Measurements from ENCODE around the gene RFX4.

GRCh38 chr12:106764220-106764619, 181.4 kb downstream of the RFX4 start:
- TF ChIP-seq EP300 (IDR thresholded peaks at IDR 0.05; ENCODE audit: borderline replicate concordance in 1 of 2, low read depth in 2 of 2, low read length in 2 of 2) (no peak), ATF3 (IDR thresholded peaks at IDR 0.05; ENCODE audit: insufficient read depth, low read depth, low read length) (no peak), EZH2 (IDR thresholded peaks at IDR 0.05; ENCODE audit: low read depth, low read length, severe bottlenecking) (no peak), POLR2A (IDR thresholded peaks at IDR 0.05; ENCODE audit: control extremely low read depth in 1 of 2, low read depth in 2 of 2, low read length in 2 of 2) (no peak)
- TF ChIP-seq, protein P1, sequence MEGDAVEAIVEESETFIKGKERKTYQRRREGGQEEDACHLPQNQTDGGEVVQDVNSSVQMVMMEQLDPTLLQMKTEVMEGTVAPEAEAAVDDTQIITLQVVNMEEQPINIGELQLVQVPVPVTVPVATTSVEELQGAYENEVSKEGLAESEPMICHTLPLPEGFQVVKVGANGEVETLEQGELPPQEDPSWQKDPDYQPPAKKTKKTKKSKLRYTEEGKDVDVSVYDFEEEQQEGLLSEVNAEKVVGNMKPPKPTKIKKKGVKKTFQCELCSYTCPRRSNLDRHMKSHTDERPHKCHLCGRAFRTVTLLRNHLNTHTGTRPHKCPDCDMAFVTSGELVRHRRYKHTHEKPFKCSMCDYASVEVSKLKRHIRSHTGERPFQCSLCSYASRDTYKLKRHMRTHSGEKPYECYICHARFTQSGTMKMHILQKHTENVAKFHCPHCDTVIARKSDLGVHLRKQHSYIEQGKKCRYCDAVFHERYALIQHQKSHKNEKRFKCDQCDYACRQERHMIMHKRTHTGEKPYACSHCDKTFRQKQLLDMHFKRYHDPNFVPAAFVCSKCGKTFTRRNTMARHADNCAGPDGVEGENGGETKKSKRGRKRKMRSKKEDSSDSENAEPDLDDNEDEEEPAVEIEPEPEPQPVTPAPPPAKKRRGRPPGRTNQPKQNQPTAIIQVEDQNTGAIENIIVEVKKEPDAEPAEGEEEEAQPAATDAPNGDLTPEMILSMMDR (IDR thresholded peaks at IDR 0.05; ENCODE audit: control extremely low read depth in 1 of 3, insufficient read depth in 1 of 3, low read depth in 1 of 3, low read length in 3 of 3), result no peak
- TF ChIP-seq, protein P2, sequence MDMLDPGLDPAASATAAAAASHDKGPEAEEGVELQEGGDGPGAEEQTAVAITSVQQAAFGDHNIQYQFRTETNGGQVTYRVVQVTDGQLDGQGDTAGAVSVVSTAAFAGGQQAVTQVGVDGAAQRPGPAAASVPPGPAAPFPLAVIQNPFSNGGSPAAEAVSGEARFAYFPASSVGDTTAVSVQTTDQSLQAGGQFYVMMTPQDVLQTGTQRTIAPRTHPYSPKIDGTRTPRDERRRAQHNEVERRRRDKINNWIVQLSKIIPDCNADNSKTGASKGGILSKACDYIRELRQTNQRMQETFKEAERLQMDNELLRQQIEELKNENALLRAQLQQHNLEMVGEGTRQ (IDR thresholded peaks at IDR 0.05; ENCODE audit: low read length), result no peak
